Mucosa of rectum (tissue), 2 donors: ENCODE measurements around the gene ADAMTSL2.

ENCODE experiments used
- H3K27ac ChIP-seq, 2 donors: one replicate each; pipeline ENCODE4 v1.7.0; 2013; ENCODE audit warnings: inconsistent platforms in 2 of 2, low read depth in 2 of 2, low read length in 2 of 2
- H3K27me3 ChIP-seq, 2 donors: one replicate each; pipeline ENCODE4 v1.7.0; 2013; ENCODE audit warnings: low read length in 2 of 2; ENCODE audit not compliant: control insufficient read depth in 2 of 2, insufficient read depth in 2 of 2
- H3K36me3 ChIP-seq, 2 donors: one replicate each; pipeline ENCODE4 v1.7.0; 2013; ENCODE audit warnings: low read length in 2 of 2; ENCODE audit not compliant: control insufficient read depth in 2 of 2, insufficient read depth in 2 of 2
- H3K4me1 ChIP-seq, 2 donors: one replicate each; pipeline ENCODE4 v1.7.0; 2013; ENCODE audit warnings: low read length in 2 of 2, mild to moderate bottlenecking in 1 of 2; ENCODE audit not compliant: control insufficient read depth in 2 of 2, insufficient read depth in 2 of 2
- H3K4me3 ChIP-seq, 2 donors: one replicate each; pipeline ENCODE4 v1.7.0; 2013; ENCODE audit warnings: low read length in 2 of 2
- H3K9ac ChIP-seq, 2 donors: one replicate each; pipeline ENCODE4 v1.7.0; 2013; ENCODE audit warnings: low read length in 2 of 2, low read depth in 1 of 2, mild to moderate bottlenecking in 1 of 2
- H3K9me3 ChIP-seq, 2 donors: one replicate each; pipeline ENCODE4 v1.7.0; 2013; ENCODE audit warnings: low read length in 2 of 2; ENCODE audit not compliant: control insufficient read depth in 2 of 2
- donor health status: healthy.
- donor health status: Normal muscosa, but diverticular disease.

ADAMTSL2 gene

DNA sequence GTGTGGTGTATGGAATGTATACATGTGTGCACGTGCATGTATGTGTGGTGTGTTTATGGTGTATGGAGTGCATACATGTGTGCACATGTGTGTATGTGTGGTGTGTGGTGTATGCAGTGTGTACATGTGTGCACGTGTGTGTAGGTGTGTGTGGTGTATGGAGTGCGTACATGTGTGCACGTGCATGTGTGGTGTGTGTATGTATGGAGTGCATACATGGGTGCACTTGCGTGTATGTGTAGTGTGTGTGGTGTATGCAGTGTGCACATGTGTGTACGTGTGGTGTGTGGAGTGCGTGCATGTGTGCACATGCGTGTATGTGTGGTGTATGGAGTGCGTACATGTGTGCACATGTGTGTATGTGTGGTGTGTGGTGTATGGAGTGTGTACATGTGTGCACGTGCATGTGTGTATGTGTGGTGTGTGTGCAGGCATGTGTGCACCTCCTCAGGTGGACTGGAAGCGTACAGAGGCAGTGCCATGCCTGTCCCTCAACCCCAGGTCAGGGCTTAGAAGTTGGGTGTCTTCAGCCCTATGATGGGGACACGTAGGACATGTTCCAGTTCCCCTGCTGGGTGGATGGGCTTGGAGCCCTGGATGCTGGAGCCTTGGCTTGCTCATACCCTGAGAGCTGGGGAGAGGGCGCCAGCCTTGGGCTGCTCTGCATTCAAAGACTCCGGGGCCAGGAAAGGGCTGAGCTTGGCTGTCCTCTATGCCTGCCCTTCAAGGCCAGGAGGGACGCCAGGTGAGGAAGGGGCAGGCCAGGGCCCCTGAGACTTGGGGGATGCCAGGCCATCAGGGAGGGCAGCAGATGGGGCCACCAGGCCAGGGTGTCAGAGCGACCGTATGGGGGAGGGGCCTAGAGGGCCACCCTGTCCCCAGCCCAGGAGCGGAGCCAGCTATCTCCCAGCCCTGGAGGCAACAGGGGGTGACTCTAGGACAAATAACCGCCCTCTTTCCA, 22.0 kb upstream of the ADAMTSL2 start:
- Histone ChIP-seq H3K27me3 (peaks cover 3 to 4% of the 10 kb centered on the region in 2 donors), H3K27ac (no peak overlapping the region), H3K4me3 (no peak overlapping the region), H3K9ac (no peak overlapping the region), H3K4me1 (peaks cover 11% of the 10 kb centered on the region in 2 donors), H3K36me3 (no peaks in the 10 kb centered on the region), H3K9me3 (peaks cover 0 to 3% of the 10 kb centered on the region in 2 donors)

DNA sequence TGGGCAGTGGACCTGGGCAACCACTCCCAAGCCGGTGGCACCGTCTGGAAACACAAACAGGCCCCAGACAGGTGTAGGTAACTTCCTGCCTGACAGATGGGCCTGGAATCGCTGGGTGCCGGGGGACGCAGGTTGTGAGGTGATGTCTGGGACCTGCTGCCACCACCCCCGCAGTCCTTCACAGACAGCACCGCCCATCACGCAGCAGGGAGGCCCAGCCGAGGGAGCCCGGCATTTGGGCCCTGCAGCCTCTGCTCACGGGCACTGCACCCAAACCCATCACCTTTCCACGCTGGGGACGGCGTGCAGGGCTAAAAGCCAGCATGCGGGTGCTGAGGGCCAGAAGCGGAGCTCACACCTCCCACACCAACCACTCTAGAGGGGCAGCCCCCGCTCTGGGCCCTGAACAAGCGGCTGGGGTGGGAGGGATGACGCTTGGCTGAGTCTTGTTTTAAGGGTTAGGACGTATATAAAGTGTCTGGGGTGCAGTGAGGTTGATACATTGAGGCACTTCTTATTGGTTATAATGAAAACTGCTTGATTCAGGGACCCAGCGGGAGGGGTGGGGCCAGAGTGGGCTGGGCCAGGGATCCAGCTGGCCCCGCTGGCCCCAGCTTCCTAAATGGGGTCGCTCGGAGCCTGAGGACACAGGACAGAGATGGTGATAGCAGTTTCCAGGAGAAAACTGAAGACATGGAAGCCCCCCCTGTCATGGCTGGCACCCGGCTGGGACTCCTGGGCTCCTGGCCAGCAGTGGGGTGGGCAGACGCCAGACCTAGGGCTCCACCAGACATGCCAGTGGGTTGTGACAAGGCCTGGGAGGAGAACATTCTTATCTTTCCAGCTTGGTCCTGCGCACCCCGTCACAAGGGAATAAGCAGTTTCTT, 21.0 kb upstream of the ADAMTSL2 start:
- H3K9ac ChIP-seq: no peak overlapping the region
- H3K4me1 ChIP-seq: peaks cover 11% of the 10 kb centered on the region in 2 donors
- H3K4me3 ChIP-seq: no peak overlapping the region
- H3K36me3 ChIP-seq: no peaks in the 10 kb centered on the region
- H3K9me3 ChIP-seq: peaks cover 0 to 3% of the 10 kb centered on the region in 2 donors
- no peaks in the 10 kb centered on the region for H3K27me3 ChIP-seq
- H3K27ac ChIP-seq: no peak overlapping the region

DNA sequence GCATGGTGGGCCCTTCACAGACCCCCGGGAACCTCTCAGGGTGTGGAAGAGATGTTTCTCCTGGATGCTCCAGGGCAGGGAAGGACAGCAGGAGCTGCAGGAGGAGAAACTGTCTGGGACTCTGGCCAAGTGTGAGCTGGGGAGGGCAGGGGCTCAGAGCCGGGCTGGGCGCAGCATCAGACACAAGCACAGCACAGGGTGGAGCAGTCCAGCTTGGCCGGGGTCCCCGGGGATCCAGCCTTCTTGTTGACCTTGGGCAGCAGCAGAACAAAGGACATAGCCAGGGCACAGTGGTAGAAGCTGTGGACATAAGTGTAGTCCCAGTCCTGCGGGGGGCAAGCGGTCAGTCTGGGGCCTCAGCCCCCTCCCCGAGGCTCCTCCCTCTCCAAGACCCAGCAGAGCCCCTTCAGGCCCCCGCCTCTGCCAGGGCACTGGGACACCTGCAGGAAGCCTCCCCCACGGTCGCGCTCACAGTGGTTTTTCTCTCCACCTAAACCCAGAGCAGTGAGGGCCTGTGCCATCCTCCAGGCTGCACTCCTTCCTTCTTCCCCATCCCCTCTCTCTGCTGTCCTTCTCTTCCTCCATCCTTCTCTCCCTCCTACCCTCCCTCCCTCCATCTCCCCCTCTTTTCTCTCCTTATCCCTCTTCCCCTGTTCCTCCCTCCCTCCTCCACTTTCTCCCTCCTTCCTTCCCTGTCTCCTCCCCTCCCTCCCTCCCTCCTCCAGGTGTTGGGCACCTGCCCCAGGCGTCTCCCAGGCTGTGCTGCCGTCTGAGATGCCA, 19.9 kb upstream of the ADAMTSL2 start:
- Histone ChIP-seq H3K27me3 (no peaks in the 10 kb centered on the region), H3K4me1 (peaks cover 3 to 5% of the 10 kb centered on the region in 2 donors), H3K36me3 (no peaks in the 10 kb centered on the region), H3K9me3 (peaks cover 0 to 3% of the 10 kb centered on the region in 2 donors), H3K27ac (no peak overlapping the region), H3K9ac (no peak overlapping the region), H3K4me3 (no peak overlapping the region)

DNA sequence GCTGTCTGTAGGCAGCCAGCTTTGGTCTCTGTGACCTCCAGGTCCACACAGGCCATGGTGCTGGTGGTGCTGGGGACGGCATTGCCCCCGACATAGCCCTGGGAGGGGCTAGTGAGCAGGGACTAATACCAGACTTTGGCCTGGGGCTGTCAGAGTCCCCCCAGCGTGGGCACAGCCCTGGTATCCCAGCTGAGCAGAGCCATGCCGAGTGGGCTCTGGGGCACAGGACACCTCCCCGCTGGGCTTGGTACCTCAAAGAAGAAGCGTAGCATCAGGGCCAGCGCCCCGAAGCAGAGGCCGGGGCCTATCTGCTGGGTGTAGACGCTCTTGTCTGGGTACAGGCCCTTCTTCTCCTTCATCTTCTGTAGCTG, 19.3 kb upstream of the ADAMTSL2 start:
- Histone ChIP-seq H3K27ac (no peak overlapping the region), H3K4me3 (no peak overlapping the region), H3K9ac (no peak overlapping the region)

DNA sequence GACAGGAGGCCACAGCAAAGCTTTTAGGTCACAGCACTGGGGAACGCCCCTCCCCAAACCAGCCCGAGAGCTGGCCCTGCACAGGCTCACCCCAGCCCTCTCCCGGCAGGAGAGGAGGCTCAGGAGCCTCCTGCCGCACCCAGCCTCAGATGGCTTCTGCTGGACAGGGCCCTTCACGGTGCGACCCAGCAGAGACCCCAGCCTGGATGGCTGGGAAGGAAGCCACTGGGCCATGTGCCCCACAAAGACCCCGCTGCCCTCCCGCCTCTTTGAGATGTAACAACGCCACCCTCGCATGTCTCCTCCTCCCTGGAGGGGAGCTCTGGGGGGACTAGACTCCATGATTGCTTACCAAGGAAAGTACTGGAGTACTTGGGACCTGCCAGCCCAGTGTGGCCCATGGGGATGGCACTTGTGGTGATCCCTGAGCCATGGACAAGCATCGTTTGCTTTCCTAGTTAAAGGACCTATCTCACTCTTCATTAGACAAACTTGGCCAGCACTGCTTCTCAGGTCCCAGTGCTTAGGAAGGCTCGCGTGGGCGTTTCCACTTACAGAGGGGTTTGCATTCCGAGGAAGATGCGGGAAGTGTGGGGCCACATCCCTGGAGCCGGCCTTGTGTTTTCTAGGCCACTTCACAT, 18.8 kb upstream of the ADAMTSL2 start:
- no peak overlapping the region for H3K27ac ChIP-seq

More for the DNA sequence above, 19.3 kb upstream of the ADAMTSL2 start:
- H3K27me3 ChIP-seq: no peaks in the 10 kb centered on the region
- H3K9me3 ChIP-seq: peaks cover 0 to 3% of the 10 kb centered on the region in 2 donors
- H3K36me3 ChIP-seq: no peaks in the 10 kb centered on the region
- H3K4me1 ChIP-seq: no peaks in the 10 kb centered on the region

DNA sequence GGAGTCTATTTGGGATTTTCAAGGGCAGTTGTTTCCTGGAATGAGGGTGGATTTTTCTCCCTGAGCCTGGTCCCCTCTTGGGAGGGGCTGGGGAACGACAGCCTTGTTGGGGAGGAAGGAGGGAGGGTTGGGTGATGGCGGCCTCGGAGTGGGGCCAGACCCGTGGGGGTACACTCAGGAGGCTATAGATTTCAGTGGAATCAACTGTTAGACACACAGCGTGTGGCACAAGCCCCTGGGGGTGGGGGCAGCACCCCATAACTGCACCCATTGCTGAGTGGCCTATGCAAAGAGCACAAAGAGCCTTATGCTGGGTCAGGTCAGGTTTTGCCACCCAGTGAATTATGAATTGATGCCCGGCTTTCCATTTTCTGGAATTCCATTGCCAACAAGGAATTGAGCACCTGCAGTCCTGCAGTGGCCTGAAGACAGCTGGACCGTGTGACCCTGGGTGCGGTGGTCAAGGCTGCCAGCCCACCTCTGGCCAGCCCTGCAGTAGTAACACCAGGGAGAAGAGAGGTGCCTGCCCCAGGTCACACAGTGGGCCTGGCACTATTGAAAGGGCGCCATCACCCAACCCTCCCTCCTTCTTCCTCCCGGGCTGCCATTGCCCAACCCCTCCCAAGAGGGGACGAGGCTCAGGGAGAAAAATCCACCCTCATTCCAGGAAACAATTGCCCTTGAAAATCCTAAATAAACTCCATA, 18.1 kb upstream of the ADAMTSL2 start:
- Histone ChIP-seq H3K9ac (no peak overlapping the region), H3K27ac (no peak overlapping the region), H3K9me3 (peaks cover 0 to 3% of the 10 kb centered on the region in 2 donors), H3K36me3 (no peaks in the 10 kb centered on the region), H3K4me3 (no peak overlapping the region), H3K4me1 (no peaks in the 10 kb centered on the region), H3K27me3 (no peaks in the 10 kb centered on the region)

More for the DNA sequence above, 18.8 kb upstream of the ADAMTSL2 start:
- H3K9ac ChIP-seq: no peak overlapping the region
- no peaks in the 10 kb centered on the region for H3K4me1 ChIP-seq
- H3K27me3 ChIP-seq: no peaks in the 10 kb centered on the region
- no peak overlapping the region for H3K4me3 ChIP-seq
- peaks cover 0 to 3% of the 10 kb centered on the region in 2 donors for H3K9me3 ChIP-seq
- H3K36me3 ChIP-seq: no peaks in the 10 kb centered on the region

DNA sequence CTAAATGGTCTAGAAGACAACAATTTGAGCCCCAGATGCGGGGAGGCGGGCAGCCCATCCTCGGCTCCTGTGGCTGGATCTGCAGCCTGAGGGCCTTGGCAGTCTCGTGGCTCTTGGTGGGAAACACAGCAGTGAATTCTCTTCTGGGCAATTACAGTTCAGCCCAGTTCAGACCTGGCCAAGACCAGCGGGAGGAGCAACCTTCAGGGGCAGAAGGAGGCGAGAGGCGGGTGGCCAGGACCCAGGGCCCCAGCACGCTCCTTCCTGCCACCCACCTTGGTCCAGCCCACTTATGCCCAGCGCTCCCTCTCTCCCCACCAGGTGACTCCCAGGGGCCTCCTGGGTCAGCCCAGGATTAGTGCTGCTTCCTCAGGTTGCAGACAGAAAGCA, 17.5 kb upstream of the ADAMTSL2 start:
- Histone ChIP-seq H3K9ac (no peak overlapping the region), H3K9me3 (peaks cover 0 to 3% of the 10 kb centered on the region in 2 donors), H3K36me3 (no peaks in the 10 kb centered on the region), H3K4me3 (no peak overlapping the region), H3K27me3 (no peaks in the 10 kb centered on the region), H3K27ac (no peak overlapping the region), H3K4me1 (no peaks in the 10 kb centered on the region)

DNA sequence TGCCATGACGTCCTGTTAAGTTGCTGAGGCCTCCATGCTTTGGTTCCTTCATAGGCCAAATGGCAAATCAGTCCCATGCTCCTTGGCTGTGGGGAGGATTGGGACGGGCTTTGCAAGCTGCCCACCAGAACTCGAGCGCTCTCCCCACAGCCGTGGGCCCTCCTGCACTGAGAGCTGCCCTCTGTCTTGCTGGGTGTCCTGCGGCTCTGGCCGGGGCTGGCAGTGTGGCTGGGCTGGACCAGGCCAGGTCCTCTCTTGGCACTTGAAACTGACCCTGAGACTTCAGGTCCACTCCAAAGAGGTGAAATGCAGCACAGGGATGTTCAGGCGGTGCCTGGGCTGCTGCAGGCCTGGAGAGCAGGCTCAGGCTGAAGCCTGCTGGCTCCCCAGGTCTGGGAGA, 16.8 kb upstream of the ADAMTSL2 start:
- Histone ChIP-seq H3K9ac (no peak overlapping the region), H3K4me3 (no peak overlapping the region), H3K4me1 (peaks cover 0 to 4% of the 10 kb centered on the region in 2 donors), H3K9me3 (no peaks in the 10 kb centered on the region), H3K27ac (no peak overlapping the region), H3K27me3 (no peaks in the 10 kb centered on the region), H3K36me3 (no peaks in the 10 kb centered on the region)

DNA sequence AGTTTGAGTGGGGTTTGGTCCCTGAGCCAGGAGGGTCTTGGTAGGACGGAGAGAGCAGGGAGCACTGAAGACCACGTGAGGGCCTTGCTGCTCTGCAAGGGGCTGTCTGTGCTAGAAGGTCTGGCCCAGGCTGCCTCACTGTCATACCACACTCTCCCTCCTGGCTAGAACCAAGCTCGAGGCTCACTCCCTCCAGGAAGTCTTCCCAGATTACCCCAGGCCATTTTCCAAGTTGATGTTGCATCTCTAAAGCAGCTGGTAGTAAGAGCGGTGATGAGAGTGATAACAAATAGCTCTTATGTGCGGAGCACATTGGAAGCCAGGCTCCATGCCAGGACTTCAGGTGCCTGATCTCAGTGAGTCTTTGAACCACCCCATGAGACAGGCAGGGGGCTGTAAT, 16.3 kb upstream of the ADAMTSL2 start:
- Histone ChIP-seq H3K9me3 (no peaks in the 10 kb centered on the region), H3K4me3 (no peak overlapping the region), H3K27ac (no peak overlapping the region), H3K36me3 (no peaks in the 10 kb centered on the region), H3K4me1 (peaks cover 0 to 7% of the 10 kb centered on the region in 2 donors), H3K27me3 (no peaks in the 10 kb centered on the region), H3K9ac (no peak overlapping the region)
